HG03064 (cell line): ENCODE measurements around the gene ELP4.
"Not testable (repeated sequence)": the region's sequence is repeated elsewhere in the genome, so short reads cannot be mapped to it uniquely, and the experiment has no call there.

Experiments used
- ATAC-seq: cut with Tn5 transposase; IDR thresholded peaks from one replicate; pipeline ENCODE4 v1.9.1; 2021; ENCODE audit warnings: low read depth; ENCODE audit not compliant: unreplicated experiment

Gene ELP4

GRCh38 chr11:31542862-31543261 is 33.3 kb downstream of the ELP4 start:
- ATAC-seq: no peak

GRCh38 chr11:31555938-31556337 is 46.4 kb downstream of the ELP4 start:
- ATAC-seq: no peak

GRCh38 chr11:31558001-31558400 is 48.4 kb downstream of the ELP4 start:
- ATAC-seq: no peak

GRCh38 chr11:31560842-31561476 is 51.4 kb downstream of the ELP4 start:
- ATAC-seq: no peak

GRCh38 chr11:31564517-31564916 is 55.0 kb downstream of the ELP4 start:
- ATAC-seq: not testable (repeated sequence)

GRCh38 chr11:31574133-31574532 is 64.6 kb downstream of the ELP4 start:
- not testable (repeated sequence) for ATAC-seq

GRCh38 chr11:31575764-31576163 is 66.2 kb downstream of the ELP4 start:
- ATAC-seq: not testable (repeated sequence)

GRCh38 chr11:31579412-31579811 is 69.8 kb downstream of the ELP4 start:
- not testable (repeated sequence) for ATAC-seq

- no peak for ATAC-seq
Observed at GRCh38 chr11:31582697-31583096, 73.1 kb downstream of the ELP4 start.

- ATAC-seq: no peak
Observed at GRCh38 chr11:31598454-31598853, 88.9 kb downstream of the ELP4 start.

- no peak for ATAC-seq
Observed at GRCh38 chr11:31601635-31602282, 92.2 kb downstream of the ELP4 start.

- ATAC-seq: no peak
Observed at GRCh38 chr11:31606893-31607292, 97.3 kb downstream of the ELP4 start.

GRCh38 chr11:31607914-31608313 is 98.3 kb downstream of the ELP4 start:
- no peak for ATAC-seq

- ATAC-seq: no peak
Observed at GRCh38 chr11:31608995-31609394, 99.4 kb downstream of the ELP4 start.

GRCh38 chr11:31610544-31610943 is 101.0 kb downstream of the ELP4 start:
- no peak for ATAC-seq

- no peak for ATAC-seq
Observed at GRCh38 chr11:31617246-31617645, 107.7 kb downstream of the ELP4 start.

GRCh38 chr11:31619980-31620379 is 110.4 kb downstream of the ELP4 start:
- ATAC-seq: no peak

GRCh38 chr11:31620434-31620833 is 110.9 kb downstream of the ELP4 start:
- no peak for ATAC-seq

- ATAC-seq: no peak
Observed at GRCh38 chr11:31625868-31626267, 116.3 kb downstream of the ELP4 start.

- ATAC-seq: no peak
Observed at GRCh38 chr11:31628111-31628510, 118.5 kb downstream of the ELP4 start.

GRCh38 chr11:31636983-31637382 is 127.4 kb downstream of the ELP4 start:
- ATAC-seq: no peak

GRCh38 chr11:31640611-31641010 is 131.0 kb downstream of the ELP4 start:
- no peak for ATAC-seq
